HG03108 (cell line): ENCODE data around the gene CDH12.
"Not testable (repeated sequence)": the region's sequence is repeated elsewhere in the genome, so short reads cannot be mapped to it uniquely, and the experiment has no call there.

Source experiments
- ATAC-seq: cut with Tn5 transposase; IDR thresholded peaks from one replicate; pipeline ENCODE4 v1.9.1; 2021; ENCODE audit warnings: moderate library complexity; ENCODE audit not compliant: unreplicated experiment

The CDH12 gene

GRCh38 chr5:22051881-22052280, 801.3 kb downstream of the CDH12 start:
- no peak for ATAC-seq

GRCh38 chr5:22050931-22051330, 802.2 kb downstream of the CDH12 start:
- ATAC-seq: no peak

- no peak for ATAC-seq
Measured at GRCh38 chr5:22044229-22044628, 808.9 kb downstream of the CDH12 start.

GRCh38 chr5:22036061-22036460, 817.1 kb downstream of the CDH12 start:
- ATAC-seq: no peak

GRCh38 chr5:22033066-22033465, 820.1 kb downstream of the CDH12 start:
- ATAC-seq: no peak

GRCh38 chr5:22023784-22024183, 829.4 kb downstream of the CDH12 start:
- no peak for ATAC-seq

GRCh38 chr5:22012893-22013292, 840.3 kb downstream of the CDH12 start:
- ATAC-seq: not testable (repeated sequence)

GRCh38 chr5:22010808-22011207, 842.3 kb downstream of the CDH12 start:
- not testable (repeated sequence) for ATAC-seq

- not testable (repeated sequence) for ATAC-seq
Measured at GRCh38 chr5:22001097-22001496, 852.0 kb downstream of the CDH12 start.

- not testable (repeated sequence) for ATAC-seq
Measured at GRCh38 chr5:21985799-21986198, 867.3 kb downstream of the CDH12 start.

- not testable (repeated sequence) for ATAC-seq
Measured at GRCh38 chr5:21951571-21951970, 901.6 kb downstream of the CDH12 start.

GRCh38 chr5:21931116-21931515, 922.0 kb downstream of the CDH12 start:
- ATAC-seq: no peak

- peak; percentile 74 for ATAC-seq
Measured at GRCh38 chr5:21919414-21920022, 933.6 kb downstream of the CDH12 start.

- ATAC-seq: no peak
Measured at GRCh38 chr5:21918451-21918850, 934.7 kb downstream of the CDH12 start.

- ATAC-seq: no peak
Measured at GRCh38 chr5:21910731-21911130, 942.4 kb downstream of the CDH12 start.

- no peak for ATAC-seq
Measured at GRCh38 chr5:21895766-21896350, 957.3 kb downstream of the CDH12 start.

- ATAC-seq: no peak
Measured at GRCh38 chr5:21893161-21893560, 960.0 kb downstream of the CDH12 start.

- ATAC-seq: no peak
Measured at GRCh38 chr5:21889581-21889980, 963.6 kb downstream of the CDH12 start.

- ATAC-seq: no peak
Measured at GRCh38 chr5:21882074-21882745, 970.9 kb downstream of the CDH12 start.

GRCh38 chr5:21880164-21880563, 973.0 kb downstream of the CDH12 start:
- ATAC-seq: no peak

GRCh38 chr5:21862986-21863385, 990.2 kb downstream of the CDH12 start:
- ATAC-seq: no peak

- ATAC-seq: no peak
Measured at GRCh38 chr5:21858441-21858840, 994.7 kb downstream of the CDH12 start.
